Amygdala (tissue), 56 donors: ENCODE measurements around the gene LACRT.
"Not testable (repeated sequence)": the region's sequence is repeated elsewhere in the genome, so short reads cannot be mapped to it uniquely, and the experiment has no call there.

Source experiments
- DNase-seq, 56 donors: peaks; one replicate each; lab custom pipeline; 2025; lab: John Stamatoyannopoulos, UW

The LACRT gene

DNA sequence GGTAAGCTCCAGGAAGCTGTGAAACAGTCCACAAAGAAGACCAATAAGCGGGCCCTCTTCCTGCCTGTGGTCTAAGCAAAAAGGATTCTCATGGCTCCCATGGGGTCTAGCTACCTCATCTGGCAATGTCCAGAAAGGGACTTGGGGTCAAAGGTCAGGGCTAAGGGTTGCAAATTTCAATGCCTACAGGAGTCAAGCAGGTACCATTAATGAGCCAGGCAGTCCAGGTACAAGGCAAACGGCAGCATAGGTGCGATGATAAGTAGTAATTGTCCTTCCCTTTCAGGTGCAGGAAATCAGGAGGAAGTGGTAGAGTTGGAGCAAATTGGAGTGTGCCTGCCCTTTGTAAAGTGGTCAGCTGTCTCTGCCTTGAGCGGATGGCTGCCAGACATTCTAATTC is 6.4 kb upstream of the LACRT start:
- no peak for DNase-seq

DNA sequence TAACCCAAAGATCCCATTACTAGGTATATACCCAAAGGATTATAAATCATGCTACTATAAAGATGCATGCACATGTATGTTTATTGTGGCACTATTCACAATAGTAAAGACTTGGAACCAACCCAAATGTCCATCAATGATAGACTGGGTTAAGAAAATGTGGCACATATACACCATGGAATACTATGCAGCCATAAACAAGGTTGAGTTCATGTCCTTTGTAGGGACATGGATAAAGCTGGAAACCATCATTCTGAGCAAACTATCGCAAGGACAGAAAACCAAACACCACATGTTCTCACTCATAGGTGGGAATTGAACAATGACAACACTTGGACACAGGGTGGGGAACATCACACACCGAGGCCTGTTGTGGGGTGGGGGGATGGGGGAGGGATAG is 4.4 kb upstream of the LACRT start:
- DNase-seq, result not testable (repeated sequence)

DNA sequence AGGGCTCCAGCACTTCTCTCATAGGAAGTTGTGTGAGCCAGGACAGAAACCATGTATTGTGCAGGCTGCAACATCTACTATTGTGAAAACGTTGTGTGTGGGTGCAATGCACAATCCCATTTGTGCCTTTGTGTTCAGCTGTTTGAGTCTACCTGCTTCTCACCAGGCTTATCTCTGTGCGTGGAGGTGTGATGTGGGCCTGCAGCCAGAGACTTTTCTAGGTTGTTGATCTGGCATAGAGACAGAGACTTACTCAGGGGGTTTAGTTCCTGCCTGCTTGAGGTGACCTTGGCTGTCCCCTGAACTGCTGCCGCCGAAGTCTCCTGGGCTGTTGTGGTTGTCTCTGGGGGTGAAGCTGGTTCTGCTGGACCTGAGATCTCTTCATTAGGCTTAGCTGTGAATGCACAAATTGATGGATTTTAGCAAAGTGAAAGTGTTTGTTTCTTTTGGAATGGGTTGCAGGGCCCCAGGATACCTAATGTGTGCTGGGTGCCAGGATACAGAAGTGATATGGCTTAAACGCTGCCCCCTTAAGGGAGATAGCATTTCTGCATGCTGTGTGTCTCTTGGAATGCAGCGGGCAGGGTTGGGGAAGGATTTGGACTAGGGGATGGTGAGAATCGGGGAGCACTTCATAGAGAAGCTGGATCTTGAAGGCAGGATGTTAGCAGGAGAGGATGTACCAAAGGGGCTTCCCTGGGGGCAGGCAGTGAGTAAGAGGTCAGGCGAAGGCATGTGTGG is 2.5 kb downstream of the LACRT start:
- DNase-seq, result no peak

DNA sequence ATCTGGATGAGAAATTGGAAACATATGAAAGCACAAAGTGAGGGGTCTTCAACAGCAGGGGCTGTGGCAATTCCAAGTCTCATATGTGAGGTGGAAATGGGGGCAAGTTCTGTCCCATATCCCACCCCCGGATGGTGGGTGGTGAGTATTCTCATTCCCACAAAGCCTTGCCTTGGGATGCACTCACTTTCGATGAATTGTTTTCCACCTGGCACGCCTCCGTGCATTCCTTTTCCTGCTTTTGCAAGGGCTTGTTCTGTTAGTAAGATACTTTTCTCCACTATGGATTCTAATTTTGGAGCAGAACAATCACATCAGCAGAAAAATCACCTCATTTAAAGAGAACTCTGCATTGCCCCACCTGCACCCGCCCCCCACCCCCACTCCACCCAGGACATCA is 3.1 kb downstream of the LACRT start:
- DNase-seq, result no peak

DNA sequence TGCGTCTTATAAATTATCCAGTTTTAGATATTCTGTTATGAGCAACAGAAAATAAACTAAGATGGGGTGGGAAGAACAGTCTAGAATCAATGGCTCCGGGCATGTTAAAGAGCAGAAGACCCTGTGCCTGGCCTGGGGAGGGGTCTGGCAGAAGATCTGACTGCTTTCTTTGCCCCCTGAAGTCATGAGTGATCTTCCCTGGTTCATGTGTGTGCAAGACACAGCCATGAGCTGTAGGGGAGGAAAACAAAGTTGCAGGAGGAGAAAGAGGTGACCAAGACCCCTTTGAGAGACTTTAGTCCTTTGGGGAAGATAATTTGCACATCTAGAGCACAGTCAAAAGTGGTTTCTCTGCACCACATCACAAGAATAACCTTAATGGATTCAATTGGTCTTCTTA is 4.8 kb downstream of the LACRT start:
- no peak for DNase-seq

DNA sequence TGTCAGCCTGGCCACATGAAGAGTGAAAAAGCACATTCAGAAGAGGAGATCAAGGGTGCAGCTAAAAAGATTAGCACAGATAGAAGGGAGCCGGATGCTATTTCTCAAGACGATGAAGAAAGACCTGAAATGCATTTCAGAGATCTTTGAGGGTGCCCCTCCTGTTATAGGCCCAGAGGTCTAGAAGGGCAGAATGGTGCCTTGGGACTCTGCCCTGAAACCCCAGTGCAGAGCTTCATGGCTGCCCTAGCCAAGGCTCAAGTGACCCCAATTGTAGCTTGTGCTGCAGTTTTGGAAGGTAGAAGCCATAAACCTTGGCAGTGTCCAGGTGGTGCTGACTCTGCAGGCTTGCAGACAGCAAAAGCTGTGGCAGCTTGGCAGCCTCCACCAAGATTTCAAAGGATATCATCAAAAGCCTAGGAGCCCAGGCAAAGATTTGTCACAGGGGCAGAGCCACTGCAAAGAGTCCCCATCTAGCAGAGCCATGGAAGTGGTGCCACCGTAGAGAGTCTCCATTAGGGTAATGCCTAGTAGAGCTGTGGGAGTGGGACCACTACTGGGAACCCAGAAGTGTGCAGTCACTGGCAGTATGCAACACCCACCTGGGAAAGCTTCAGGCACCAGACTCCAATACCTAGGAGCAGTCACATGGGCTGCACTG is 6.4 kb downstream of the LACRT start:
- DNase-seq, result no peak

DNA sequence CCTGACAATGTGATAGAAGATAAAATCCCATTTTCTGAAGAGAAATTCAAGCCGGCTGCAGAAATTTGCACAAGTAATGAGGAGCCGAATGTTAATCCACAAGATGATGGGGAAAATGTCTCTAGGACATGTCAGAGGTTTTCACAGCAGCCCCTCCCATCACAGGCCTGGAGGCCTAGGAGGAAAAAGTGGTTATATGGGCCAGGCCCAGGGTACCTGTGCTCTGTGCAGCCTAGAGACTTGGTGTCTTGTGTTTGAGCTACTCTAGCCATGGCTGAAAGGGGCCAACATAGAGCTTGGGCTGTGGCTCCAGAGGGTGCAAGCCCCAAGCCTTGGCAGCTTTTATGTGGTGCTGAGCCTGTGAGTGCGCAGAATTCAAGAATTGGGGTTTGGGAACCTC is 7.4 kb downstream of the LACRT start:
- no peak for DNase-seq

DNA sequence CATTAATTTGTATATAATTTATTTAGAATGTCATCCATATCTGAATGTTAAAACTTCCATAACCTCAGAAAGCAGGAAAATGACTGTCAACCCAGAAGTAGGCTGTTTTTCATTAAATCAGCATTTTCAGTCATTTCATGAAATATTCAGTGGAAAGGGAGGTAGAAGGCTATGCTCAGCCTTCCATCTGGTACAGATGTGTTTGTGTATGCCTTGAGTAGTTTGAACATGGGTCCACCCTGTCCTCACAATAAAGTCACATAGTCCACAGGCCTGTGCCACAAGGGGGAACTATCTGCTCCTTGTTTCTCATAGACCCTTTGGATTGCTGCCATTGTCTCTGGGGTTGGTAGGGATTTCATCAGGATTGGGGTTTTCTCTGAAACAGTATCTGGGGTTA is 9.1 kb downstream of the LACRT start:
- no peak for DNase-seq

DNA sequence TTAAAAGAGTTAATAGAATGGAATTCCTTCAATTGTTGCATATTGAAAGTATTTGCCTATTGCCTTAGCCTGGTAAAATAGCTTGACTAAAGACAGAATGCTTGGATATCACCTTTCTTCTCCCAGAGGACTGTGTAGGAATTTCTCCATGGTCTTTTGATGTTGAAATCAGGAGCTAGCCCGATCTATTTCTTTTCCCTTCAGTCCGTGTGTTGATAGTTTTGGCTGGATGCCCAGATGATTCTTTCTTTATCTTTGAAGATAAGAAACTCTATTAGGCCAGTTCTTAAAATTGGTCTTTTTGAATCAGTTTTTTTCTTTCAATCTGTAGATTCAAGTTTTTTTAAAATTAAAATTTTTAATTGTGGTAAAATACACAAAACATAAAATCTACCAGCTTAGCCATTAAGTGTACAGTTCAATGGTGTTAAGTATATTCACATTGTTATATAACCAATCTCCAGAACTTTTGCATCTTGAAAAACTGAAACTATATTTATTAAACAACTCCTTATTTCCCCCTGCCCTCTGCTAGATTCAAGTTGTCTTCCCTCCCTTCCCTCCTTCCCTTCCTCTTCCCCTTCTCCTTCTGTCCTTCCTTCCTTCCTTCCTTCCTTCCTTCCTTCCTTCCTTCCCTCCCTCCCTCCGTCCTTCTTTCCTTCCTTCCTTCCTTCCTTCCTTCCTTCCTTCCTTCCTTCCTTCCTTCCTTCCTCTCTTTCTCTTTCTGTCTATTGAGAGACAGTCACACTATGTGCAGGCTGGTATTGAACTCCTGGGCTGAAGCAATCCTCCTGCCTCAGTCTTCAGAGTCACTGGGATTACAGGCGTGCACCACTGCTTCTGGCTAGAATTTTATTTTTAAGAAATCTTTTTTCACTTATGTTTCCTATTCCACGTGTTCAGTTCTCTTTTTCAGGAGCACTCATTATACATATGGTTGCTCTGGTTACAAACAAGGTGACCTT is 10.1 kb downstream of the LACRT start:
- no peak for DNase-seq

DNA sequence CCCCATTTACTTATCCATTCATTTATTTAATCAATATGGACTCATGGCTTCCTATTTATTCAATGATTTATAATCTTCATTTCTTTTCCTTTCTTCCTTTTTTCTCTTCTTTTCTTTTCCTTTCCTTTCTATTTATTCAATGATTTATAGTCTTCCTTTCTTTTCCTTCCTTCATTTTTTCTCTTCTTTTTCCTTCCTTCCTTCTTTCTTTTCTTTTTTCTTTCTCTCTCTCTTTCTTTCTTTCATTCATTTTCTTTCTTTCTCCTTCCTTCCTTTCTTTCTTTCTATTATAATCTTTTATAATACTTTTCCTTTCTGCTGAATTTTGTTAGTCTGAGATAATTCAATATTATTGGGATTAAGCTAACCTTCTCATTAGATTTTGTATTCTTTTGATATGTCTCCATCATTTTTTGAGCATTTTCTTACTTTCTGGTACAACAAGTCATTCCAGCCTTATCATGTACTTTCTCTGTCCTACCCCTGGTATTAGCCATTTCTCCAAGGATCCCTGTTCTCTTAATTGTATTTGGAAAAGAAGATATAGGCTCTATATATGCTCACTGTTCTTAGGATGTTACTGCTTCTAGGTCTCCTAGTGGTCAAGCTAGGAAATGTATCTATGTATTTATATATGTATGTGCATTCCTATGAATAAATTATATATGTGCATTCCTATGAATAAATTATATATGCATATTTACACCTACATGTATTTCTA is 12.1 kb downstream of the LACRT start:
- no peak for DNase-seq

DNA sequence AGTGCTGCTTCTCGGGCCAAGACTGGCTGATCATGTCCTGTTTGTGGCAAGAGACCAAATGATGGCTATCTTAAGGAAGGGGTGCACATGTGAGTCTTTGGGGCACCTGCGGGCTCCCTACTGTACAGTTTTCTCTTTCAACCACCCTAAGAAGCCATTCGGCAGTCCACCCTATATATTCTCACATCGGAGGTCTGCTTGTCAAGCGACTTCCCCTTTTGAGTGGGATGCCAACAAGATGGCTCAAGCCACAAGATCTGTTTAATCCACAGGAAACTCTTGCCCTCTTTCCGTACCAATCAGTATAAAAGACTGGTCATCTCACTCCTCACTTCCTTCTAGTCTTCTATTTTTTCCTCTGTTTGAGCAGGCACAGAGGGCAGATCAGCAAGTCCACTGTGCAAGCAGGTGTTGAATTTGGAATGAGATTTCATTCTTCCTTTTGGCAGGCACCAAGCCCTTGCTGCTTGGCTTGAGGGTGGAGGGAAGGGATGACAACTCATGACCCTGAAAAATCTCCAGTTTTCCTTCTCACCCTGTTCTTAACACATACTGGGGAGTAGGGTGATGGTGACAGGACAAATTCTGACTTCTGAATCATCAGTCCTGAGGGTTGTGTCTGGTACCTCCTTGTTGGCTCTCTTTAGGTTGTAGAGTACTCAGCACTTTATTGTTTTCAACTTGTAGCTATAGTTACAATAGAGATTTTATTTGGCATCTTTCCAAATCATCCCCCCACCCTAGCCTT is 17.6 kb downstream of the LACRT start:
- DNase-seq, result no peak

DNA sequence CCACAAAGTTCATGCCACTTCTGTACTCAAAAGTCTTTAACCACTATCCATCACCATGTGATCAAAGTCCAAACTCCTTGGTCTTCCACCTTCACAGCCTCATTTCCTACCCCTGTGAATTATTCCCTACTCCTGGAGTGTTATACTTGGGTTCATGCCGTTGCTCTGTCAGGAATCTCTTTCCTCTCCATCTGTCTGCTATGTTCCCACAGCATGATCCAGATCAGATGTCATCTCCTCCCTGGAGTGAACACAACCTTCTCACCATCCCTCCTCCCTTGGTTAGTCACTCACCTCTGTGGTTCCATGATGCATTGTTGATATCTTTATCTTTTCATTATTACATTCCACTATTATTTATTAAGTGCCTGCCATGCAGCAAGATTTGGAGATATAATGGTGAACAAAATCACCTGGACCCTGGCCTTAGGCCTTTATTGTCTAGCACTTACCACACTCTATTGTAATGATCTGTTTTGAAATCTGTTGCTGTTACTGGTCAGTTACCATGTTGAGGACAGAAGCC is 22.4 kb downstream of the LACRT start:
- DNase-seq, result no peak

DNA sequence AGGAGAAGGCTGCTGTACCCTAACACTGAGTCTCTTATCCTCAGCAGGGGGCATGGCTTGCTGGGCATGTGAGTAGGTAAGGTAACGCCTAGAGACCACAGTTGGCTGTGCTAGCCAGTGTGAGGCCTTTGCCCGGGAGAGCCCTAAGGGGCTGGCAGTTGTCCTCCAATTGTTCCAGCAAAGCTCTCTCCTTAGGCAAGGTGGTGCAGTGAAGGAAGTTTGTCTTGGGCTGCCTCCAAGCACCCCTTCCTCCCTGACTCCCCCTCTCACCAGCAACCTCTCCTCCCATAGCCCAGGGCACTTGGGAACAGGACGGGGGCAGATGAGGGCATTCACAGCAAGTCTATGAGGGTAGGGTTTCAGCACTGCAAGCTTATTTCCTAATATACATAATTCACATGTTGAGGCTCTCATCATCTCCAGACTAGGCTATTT is 23.0 kb downstream of the LACRT start:
- DNase-seq, result no peak

DNA sequence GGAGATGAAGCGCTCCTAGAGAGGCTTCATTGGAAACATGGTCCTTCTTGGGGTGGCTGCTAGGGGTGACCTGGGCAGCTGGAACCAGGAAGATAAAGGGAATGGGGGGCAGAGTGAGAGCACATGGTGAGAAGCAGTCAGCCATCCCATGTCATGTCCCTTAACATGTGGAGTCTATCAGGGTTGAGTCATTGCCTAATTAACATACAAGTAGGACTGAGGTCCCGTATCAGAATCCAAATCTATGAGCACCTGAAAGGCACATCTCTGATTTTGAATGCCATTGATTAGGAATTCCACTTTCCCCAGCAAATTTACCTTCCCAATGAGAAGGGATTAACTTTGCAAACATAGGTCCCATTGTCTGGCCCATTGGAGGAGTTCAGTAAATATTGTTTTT is 25.9 kb downstream of the LACRT start:
- no peak for DNase-seq

DNA sequence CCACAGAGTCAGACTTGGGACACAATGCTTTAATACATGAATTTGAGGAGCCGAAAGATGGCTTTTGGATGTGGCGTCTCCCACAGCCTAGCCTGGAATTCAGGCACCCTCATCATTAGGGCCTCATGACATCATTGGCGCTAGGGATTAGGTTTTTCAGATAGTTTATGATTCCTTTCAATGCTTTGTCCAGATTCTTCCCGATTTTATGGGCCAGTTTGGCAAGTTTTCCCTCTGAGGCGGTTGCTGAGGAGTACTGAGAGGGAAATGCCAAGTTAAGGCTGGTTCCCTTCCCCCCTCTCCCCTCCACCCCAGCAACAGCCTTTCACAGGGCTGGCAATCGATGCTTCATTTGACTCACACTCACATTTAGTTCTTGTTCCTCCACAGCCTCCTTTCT is 26.5 kb downstream of the LACRT start:
- DNase-seq, result no peak

DNA sequence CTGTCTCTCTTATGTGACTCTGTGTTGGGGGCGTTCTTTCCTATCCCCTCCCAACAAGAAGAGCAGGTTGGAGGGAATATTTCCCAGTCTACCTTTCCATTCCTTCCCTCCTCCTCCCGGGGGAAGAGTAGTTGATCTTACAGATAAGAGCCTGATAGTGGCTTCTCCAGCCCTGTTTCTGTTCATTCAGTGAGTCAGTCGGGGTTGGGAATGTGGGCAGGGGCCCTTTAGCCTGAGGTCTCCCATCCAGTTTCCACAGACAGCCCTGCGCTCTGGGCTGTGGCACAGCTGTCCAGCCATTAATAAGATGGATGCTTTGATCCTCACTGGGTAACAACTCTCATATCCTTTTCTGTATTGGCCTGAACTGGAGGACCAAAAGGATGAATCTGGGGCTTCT is 28.1 kb downstream of the LACRT start:
- no peak for DNase-seq

DNA sequence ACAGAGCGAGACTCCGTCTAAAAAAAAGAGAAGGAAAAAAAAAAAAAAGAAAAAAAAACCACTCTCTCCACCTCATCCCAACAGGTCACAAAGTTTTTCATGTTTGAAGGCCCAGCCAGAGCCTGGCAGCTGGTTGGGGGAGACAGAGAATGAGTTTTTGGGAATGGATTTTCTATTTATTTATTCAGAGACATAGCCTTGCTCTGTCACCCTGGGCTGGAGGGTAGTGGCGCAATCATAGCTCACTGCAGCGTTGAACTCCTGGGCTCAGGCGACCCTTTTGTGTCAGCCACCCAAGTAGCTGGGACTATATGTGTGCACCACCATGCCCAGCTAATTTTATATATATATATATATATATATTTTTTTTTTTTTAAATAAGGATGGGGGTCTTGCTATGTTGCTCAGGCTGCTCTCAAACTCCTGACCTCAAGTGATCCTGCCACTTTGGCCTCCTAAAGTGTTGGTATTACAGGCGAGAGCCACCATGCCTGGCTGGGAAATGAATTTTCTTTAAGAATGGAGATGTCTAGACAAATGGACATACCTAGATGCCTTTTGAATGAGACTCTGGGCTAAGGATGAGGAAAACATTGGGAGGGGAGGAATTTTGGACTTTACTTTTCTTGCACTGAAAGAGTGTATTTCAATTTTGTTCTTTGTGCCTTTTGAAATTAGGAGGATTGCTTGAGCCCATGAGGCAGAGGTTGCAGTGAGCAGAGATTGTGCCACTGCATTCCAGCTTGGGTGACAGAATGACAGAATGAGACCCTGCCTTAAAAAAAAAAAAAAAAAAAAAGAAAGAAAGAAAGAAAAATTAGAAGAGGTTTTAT is 29.3 kb downstream of the LACRT start:
- DNase-seq, result no peak

DNA sequence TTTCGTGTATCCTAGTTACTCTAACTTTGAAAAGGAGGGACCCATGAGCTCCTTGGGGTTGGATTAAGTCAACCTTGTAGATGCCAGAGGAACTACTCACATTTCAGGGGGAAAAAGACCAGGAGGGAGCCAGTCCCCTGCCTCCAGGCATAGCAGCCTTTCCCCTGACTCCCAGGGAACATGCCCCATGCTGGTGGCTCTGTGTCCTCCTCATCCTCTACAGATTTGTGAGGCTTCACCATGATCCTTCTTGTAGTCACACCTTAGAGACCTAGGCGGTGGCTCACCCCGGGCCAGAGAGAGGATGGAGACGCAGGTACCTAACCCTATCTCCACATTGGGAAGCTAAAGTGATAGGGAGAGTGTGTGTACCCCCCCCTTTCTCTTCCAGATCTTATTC is 30.3 kb downstream of the LACRT start:
- DNase-seq, result no peak

DNA sequence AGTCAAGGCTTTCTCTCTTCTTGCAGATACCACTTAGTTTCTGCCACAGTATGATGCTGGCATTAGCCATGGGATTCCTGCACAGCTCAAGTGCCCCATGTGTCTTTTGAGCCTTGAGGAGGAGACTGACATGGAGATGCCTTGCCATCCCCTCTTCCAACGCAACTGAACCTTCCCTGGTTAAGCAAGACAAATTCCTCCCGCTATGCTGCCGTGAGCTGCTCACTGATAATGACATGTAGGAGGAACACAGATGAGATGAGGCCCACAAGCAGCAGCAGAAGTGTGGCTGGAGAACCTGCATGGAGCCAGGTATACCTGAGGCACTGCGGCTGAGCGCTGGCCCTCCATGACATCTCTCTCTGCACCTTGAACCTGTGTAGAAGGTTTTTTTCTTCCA is 30.8 kb downstream of the LACRT start:
- DNase-seq, result no peak
